GM19468 (cell line): ENCODE data around the gene GSX1.
"Not testable (repeated sequence)": the region's sequence is repeated elsewhere in the genome, so short reads cannot be mapped to it uniquely, and the experiment has no call there.

ENCODE experiments used
- ATAC-seq: cut with Tn5 transposase; IDR thresholded peaks from one replicate; pipeline ENCODE4 v1.9.1; 2021; ENCODE audit warnings: mild to moderate bottlenecking, moderate library complexity, moderate number of reproducible peaks; ENCODE audit not compliant: unreplicated experiment; ENCODE audit errors: extremely low read depth

Gene GSX1

DNA sequence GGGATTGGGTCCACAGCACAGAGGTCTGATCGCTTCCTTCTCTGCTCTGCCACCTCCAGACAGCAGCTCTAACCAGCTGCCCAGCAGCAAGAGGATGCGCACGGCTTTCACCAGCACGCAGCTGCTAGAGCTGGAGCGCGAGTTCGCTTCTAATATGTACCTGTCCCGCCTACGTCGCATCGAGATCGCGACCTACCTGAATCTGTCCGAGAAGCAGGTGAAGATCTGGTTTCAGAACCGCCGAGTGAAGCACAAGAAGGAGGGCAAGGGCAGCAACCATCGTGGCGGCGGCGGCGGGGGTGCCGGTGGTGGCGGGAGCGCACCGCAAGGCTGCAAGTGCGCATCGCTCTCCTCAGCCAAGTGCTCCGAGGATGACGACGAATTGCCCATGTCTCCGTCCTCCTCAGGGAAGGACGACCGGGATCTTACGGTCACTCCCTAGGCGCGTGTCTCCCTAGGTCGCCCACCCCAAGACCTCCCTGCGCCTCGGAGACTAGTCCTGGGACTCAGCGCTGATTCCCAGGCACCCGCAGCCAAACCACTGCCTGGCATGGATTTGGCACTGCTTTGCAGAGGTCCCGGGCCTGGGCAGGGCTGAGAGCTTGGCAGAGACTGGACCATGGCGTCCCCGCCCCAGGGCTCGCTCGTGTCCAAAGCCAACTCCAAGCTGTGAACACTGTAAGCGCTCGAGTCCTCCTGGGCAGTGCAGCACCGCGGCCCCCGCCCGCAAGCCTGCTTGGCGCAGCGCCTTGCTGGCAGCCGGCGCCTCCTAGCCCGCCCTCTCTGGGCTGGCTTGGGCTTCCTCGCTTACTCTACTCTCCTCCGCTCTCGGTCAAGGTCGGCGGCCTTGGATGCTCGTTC lies 1.5 kb downstream of the GSX1 start:
- ATAC-seq = no peak

DNA sequence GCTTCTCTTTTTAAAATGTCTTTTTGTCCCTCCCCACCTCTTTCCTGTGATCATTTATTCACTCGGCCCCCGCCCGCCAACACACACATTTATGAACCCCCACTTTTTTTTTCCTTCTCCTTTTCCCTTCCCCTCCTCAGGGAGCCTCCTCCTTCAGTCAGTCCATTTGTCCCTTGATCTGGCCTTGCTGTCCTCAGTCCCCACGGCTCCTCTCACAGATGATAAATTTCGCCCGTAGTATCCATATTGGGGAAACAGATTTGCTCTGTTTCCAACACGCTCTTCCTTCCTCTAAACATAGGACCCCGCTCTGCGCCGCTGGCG lies 2.0 kb downstream of the GSX1 start:
- ATAC-seq = no peak

DNA sequence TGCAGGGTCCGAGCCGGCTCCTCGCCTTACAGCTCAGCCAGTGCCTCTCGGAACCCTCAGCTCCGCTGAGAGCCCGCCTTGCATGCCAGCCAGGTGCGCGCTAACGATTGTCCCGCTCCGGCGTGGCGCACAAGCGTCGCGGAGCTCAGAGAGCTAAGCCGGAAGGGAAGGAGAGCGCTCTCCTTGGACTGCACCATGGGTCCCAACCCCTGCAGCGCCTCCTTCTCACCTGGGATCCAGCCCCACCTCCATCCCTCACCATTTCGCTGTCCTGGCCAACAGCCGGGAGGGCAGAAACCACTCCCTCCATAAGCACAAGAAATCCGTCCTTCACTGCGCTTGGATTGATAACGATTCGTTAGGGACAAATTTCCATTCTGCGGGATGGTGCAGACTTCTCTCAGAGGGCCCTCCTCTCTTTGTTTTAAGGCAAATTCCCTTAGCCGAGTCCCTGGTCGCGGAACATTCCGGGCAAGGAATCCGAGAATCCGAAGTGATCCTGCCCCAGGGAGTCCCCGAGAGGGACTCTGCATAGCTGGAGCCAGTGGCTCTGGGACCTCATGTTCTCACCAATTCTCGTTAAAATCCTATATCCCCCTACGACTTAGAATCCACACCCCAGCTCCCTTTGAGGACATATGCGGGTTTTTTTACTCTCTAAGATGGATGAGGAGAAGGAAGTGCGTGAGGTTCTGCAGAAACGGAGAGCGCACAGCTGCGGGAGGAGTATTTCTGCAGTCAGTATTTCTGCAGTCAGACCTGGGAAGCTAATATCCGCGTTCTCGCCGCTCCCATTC lies 2.8 kb downstream of the GSX1 start:
- no peak for ATAC-seq

DNA sequence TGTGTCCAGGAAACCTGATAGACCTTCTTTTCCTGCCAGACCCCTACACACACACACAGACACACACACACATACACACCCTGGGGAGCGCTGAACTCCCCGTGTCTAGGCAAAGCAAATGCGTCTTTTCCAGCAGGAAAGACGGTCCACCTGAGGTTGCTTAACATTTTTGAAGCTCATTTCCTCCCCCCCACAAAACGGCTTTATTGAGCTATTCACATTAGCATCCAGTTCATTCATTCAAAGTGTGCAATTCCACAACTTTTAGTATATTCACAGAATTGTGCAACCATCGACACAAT lies 3.4 kb downstream of the GSX1 start:
- ATAC-seq = no peak

DNA sequence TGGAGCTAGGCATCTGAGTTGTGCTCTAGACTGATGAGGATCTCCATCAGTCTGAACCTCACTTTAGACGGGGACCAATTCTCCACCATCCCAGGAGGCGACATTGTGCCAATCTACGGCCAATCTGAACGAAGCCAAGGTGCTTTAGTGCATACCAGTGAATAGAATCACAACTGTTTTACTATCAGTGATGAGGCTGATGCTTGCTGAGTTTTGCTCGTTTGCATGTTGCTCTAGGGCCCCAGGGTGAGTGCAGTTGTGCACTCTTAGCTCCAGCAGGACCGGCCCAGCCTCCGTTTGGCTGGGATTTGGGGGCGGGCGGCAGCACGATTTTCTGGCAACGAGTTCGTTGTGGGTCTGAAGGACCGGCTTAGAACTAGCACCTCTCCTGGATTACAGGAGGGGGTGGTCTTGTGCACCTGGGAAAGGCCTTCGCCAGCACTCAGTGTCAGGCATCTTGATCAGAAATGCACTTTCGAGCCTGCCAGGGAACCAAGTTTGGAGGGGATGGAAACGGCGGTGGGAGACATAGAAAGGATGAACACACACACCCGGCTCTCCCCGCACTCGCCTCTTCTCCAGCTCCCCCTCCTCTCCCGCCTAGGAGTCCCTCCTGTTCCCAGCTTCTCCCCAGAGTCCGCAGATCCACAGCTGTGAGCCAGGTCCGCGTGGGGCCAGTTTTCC lies 4.4 kb downstream of the GSX1 start:
- no peak for ATAC-seq

DNA sequence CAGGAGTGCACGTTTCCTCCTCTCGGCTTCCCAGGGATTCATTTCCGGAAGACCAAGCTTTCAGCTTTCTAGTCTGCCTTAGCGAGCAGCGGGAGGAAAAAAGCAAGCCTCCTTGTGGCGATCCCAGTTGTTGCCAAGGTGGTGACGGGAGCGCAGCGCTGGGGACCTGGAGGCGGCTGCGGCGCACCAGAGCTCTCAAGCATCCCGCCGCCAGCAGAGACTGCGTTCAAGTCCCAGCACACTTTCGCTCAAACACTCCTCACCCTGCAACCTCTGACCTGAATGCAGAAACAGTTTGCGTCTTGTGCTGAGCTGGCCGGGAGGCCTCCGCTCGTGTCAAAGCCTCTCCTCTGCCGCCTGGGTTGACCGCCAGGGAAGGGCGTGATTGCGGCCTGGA lies 4.9 kb downstream of the GSX1 start:
- no peak for ATAC-seq

DNA sequence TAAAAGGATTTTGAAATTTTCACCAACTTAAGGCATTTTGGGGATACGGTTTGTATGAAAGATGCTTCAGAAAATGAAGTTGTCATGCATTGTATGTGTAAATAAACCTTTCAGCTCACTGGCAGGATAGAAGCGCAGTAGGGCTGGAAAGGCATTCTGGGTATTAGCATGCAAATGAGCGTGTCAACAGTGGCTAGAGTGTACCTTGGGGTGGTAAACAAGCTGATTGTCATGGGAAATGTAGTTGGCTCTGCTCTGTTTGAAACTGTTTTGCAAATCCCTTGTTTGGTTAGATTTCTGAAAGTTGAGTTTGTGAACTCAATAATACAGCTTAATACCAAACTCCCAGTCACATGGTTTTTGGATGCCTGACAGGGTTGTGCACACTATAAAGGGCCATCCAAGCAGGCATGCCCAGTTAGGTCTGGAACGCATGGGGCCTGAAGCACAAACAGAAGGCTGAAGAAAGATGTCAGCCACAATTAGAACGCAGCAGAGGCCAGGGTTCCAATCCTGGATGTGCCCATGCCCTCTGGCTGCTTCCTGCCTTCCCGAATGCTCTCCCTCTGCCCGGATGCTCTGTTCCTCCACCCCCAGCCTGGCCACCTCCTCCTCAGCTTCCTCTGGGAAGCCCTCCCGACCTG lies 14.6 kb downstream of the GSX1 start:
- ATAC-seq = no peak

DNA sequence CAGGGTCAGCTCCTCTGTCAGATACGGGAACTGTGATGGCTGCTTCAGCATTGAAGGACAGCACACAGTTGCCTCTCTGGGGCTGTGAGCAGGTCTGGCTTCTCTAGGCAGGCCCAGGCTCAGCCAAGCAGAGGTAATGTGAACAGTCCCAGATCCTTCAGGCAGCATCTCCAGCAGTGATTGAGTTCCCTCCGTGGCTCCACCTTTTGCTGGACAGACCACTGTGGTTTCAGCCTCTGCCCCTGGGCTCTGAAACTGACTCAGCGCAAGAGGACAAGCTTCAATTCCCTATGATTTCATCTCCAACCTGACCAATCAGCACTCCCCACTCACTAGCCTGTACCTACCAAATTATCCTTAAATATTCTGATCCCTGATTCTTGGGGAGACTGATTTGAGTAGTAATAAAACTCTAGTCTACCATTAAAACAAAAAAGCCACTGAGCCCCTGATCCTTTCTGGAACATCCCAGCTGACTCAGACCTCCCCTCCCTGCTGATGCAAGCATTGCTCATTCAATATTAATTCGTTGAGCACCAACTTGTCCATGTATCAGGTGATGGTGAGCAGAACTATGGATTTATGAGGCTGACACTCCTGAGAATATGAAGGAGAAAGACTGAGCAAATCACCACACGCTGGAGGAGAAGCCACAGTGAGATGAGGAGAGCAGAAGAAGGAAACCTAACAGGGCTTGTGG lies 16.7 kb downstream of the GSX1 start:
- ATAC-seq = no peak

DNA sequence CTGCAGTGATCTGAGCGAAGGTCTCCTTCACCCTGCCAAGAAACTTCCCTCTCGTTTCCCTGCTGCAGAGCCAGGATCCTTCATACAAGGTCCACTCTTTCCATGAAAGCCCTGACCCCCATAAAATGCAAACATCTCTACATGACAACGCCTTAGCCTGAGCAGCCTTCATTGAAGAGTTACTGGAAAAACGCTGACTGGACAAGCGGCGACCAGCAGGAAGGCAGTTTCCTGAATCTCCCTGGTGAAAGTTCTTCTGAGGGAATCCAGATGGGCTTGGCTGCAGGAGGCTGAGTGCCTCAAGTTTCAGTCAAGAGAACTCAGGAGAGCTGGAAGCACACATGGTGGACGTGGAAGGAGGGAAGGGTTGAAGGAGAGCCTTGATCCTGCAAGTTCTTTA lies 17.7 kb downstream of the GSX1 start:
- ATAC-seq = no peak

DNA sequence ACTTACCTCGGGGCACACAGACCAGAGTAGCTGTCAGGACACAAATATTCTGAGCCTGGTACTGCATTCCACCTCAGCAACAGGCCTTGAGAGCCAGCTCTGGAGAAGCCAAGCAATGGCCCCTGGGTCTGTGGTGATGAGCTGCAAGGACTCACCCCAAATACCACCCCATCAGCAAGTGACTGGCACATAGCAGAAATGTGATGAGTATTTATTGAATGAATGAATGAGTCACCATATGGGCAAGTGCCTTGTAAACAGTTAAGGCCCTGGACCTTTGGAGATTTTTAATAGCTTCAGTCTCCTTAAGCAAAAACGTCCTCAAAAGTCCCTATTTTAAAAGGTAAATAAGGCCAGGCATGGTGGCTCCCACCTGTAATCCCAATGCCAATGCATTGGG lies 18.2 kb downstream of the GSX1 start:
- no peak for ATAC-seq

DNA sequence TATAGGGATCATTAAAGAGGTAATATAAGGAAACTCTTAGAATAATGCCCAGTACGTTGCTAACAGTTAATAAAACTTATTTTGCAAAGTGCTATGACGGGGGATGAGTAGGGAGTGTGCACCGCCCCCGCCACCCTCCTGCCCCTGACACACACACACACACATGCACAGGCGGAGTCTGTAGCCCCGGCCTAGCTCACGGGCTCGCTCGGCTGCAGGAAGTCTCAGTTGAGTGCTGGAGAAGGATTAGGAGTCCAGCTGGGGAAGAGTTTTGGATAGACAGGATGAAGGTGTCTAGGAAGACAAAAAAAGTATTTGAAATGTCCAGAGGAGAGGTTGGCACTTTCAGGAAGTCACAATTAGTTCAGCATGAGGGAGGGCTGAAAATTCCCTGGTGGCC lies 21.5 kb downstream of the GSX1 start:
- ATAC-seq = no peak

DNA sequence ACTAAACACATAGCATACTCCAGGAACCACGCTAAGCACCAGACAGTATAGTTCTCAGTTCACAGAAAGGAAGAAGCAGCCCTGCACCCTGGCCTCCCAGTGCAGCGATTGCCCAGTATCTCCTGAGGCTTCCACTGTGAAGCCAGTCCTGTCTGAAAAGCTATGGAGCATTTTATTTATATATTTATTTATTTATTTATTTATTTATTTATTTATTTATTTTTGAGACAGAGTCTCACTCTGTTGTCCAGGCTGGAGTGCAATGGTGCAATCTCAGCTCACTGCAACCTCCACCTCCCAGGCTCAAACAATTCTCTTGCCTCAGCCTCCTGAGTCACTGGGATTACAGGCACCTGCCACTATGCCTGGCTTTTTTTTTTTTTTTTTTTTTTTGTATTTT lies 25.5 kb downstream of the GSX1 start:
- ATAC-seq = not testable (repeated sequence)

DNA sequence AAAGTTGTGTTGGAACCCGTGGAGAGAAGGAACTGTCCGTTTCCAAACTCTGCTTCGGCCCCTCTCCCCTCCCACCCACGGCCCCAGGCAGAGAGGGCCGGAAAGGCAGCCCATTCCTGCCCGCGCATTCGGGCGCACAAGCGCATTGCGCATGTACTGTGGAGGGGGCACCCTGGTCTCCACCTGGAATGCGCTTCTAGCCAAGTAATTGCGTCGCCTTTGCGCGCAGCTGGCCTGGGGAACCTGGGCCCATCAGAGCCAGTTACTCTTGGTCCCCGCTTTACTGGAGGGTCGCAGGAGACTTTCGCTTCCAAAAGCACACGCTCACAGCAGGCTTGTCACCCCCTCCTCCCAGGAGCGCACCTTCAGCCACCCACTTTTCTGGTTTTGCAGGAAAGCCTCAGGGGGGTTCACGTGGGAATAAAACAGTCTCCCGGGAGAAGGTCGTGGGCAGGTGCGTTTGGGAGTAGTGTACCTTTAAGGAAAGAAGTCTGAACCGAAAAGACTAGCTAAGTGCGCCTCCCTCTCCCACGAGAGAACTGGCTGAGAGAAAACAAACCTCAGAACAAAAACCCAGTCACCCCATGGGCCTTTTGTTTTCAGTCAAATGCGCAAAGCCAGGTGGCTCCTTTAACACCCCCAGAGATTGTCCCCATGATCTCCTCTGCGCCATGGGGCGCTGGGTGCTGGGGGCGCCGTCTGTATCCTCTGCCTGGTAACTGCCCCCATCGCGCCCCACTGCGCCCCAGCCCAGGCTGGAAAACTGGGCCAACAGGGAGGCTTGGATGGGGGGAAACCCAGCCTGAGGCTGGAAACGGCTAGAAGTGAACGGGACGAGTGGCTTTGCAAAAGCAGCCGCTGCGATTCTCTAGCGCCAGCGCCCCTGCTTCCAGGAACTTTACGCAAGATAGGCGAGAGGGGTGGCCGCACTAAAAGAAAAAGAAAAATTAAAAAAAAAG lies 28.5 kb downstream of the GSX1 start:
- no peak for ATAC-seq

DNA sequence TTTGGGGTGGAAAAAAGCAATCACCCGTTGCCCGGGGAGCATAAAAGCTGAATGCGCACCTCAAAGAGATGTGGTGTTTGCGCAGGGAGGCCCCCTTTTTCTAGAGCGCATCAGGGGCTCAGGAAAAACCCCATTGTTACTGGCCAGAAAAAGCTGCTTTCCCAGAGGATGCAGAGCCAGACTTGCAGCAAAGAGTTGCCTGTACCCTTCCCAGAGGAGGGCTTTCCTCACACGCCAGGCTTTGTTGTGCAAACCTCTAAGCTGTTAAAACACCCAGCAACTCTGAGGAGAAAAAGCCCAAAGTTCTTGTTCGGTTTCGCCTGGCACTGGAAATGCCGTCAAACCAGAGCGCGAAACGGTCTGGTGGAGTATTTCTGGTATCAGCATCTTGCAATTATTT lies 29.3 kb downstream of the GSX1 start:
- ATAC-seq = no peak

DNA sequence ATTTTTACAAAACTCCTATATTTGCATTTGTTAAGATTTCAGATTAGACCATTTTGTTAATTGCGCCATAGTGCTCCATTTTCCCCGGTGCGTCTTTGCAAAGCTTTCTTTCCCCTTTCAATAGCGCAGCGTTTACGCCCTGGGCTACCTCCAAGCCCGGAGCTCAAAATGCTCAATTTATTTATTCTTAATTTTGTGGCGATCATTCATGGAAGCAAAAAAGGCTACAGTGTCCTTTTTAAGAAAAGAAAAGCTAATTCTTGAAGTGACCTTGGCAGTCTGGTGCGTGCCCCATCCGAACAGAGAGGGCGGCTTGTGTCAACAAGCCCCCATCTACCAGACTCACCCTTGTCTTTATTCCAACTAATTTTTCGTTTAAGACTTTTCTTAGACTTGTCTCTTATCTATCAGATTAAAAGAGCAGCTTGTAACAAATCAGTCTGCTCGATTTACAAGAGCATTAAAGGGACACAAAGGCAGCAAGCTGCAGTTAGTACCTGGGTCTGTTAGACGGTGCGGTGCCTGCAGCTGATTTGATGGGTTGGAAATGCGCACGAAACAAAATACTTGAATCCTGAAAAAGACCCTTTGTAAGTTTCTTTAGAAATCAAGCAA lies 30.1 kb downstream of the GSX1 start:
- no peak for ATAC-seq

DNA sequence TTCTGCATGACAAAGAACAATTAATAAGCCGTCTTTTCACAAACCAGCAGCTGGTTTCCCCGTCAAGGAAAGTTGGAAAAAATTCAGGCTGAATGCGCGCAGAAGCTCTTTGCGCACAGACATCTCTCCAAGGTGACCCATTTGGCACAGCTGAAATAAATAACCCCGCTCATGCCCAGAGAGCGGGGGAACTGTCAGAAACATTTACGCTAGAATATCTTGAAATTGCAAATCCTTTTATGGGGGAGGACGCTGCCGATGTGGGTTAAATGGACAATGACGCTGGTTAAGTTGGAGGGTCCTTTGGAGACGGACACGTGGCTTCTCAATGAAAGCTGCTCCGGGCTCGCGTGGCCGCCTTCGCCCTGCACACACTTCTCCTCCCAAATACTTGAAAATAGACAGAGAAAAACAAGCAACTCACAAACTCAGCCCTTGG lies 30.6 kb downstream of the GSX1 start:
- ATAC-seq = no peak

DNA sequence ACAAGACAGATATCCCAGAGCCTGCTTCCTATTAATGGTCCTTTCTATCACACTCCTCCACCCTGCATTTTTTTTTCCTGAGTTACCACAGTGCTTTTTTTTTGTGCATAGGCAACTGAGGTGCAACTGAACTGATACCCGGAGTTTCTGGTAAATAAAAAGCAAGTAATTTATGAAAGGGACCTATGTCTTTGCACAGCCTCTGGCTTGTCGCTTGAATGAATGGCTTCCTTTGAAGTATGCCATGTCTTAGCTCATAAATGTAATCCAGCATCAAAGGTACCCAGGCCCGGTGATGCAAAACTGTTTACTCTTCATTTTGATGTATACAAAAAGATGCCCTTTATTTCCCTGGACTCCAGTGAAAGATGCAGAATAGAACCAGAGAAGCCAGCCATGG lies 31.8 kb downstream of the GSX1 start:
- no peak for ATAC-seq

DNA sequence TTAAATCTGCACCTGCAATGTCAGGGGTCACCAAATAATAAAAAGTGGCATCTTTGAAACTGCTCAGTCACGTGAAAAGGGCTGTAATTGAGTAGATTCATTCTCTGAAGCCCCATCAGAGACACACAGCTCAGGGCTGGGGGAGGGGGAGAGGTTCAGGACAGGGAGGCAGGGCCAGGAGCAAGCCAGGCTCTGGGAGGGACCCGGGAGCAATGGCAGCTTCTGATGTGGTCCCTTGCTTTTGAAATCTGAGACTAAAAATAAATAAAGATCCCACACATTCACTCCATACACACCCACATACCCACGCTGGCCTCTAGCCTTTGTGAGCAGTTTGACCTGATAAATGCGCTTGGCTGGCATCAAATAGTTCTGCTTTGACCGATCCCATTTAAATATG lies 32.8 kb downstream of the GSX1 start:
- ATAC-seq = no peak
